HepG2 (cell line): ENCODE results near the gene PRKCD. TPM values are rescaled to one million over a fixed set of nuclear protein-coding genes. Genes with fewer than 3 reads are reported as not detected.

Source experiments
- CHCHD3 ChIP-seq: sonication (generic); formaldehyde crosslinking; IDR thresholded peaks from 2 replicates; pipeline ENCODE4 v1.8.0; 2022; ENCODE audit warnings: mild to moderate bottlenecking, missing genetic modification reagents, moderate library complexity
- GPBP1L1 ChIP-seq: sonication (generic); formaldehyde crosslinking; IDR thresholded peaks from 2 replicates; pipeline ENCODE4 v1.5.0; 2020; ENCODE audit warnings: mild to moderate bottlenecking, missing genetic modification reagents
- IKZF1 ChIP-seq: fragments of 450-650 bp; IDR thresholded peaks from 2 replicates; pipeline ENCODE4 v1.7.1; 2016
- IKZF4 ChIP-seq: sonication (generic); formaldehyde crosslinking; IDR thresholded peaks from 2 replicates; pipeline ENCODE4 v1.5.1; 2020; ENCODE audit warnings: borderline replicate concordance, mild to moderate bottlenecking, low read depth, missing genetic modification reagents; ENCODE audit errors: not compliant biosample characterization
- RBM22 ChIP-seq: fragments of 200-400 bp; formaldehyde crosslinking; optimal IDR thresholded peaks from 2 replicates; pipeline ENCODE3; 2017; ENCODE audit warnings: mild to moderate bottlenecking, low read length, moderate library complexity
- ZNF121 ChIP-seq: sonication (generic); formaldehyde crosslinking; IDR thresholded peaks from 2 replicates; pipeline ENCODE4 v1.5.0; 2020; ENCODE audit warnings: mild to moderate bottlenecking, missing genetic modification reagents
- ZNF556 ChIP-seq: sonication (generic); formaldehyde crosslinking; IDR thresholded peaks from 2 replicates; pipeline ENCODE4 v1.4.0; 2020; ENCODE audit warnings: mild to moderate bottlenecking, missing genetic modification reagents, borderline replicate concordance
- ZNF670 ChIP-seq: sonication (generic); formaldehyde crosslinking; IDR thresholded peaks from 2 replicates; pipeline ENCODE4 v1.8.0; 2022; ENCODE audit warnings: mild to moderate bottlenecking, missing genetic modification reagents, borderline replicate concordance
- ZNF746 ChIP-seq: sonication (generic); formaldehyde crosslinking; IDR thresholded peaks from 2 replicates; pipeline ENCODE4 v1.8.0; 2022; ENCODE audit warnings: mild to moderate bottlenecking, missing genetic modification reagents
- ZNF800 ChIP-seq: sonication (generic); formaldehyde crosslinking; IDR thresholded peaks from 2 replicates; pipeline ENCODE4 v1.4.0; 2020; ENCODE audit warnings: missing genetic modification reagents
- polyA plus RNA-seq, 8 experiments: library from polyadenylated mRNA; depleted of rRNA in 3 of 8; stranded (reverse) in 7 of 8; unstranded in 1 of 8; fragments of >200 nt; fragmentation: Illumina TruSeq in 4 of 8; extraction: Trizol in 4 of 8; gene quantifications; 2 replicates each; pipeline versions ENCODE4 v1.2.1 to v1.2.3, GENCODE V29; 2011 to 2016; ENCODE audit warnings: low read depth in 4 of 8, missing spikeins in 1 of 8, mixed read lengths in 1 of 8; ENCODE audit not compliant: insufficient read depth in 1 of 8
- total RNA-seq, 5 experiments: library from RNA; depleted of rRNA; stranded (reverse); fragments of >200 nt; fragmentation: Illumina TruSeq; extraction: Trizol; gene quantifications; 2 replicates each; pipeline ENCODE4 v1.2.3, GENCODE V29; 2016; ENCODE audit warnings: low read depth in 1 of 5

The PRKCD gene
- total and polyA plus RNA-seq, 2 of the 13 experiments (the other 11 are each of a cell fraction or from before 2014, with no cell fraction given): 1.6 to 40.7 TPM

GRCh38 chr3:53137835-53138446 is 23.1 kb upstream of the PRKCD start (continued):
- TF ChIP-seq RBM22 (no peak), CHCHD3 (CRISPR knock-in tag) (no peak), ZNF670 (CRISPR knock-in tag) (no peak), ZNF121 (CRISPR knock-in tag) (no peak), GPBP1L1 (CRISPR knock-in tag) (no peak), IKZF4 (CRISPR knock-in tag) (no peak), ZNF746 (CRISPR knock-in tag) (no peak), ZNF556 (CRISPR knock-in tag) (no peak), ZNF800 (no peak), IKZF1 (no peak)
- TF ChIP-seq, all 625 proteins: peak for 0
